B cell (primary cell): ENCODE measurements around the gene PLCB1. TPM values are rescaled to one million over a fixed set of nuclear protein-coding genes. Genes with fewer than 3 reads are reported as not detected.
A peak's percentile ranks its signal among the peaks of the same experiment; 100 is the strongest.

ENCODE experiments used
- ATAC-seq: fragments of 200-7000 bp; cut with Tn5 transposase; one replicate; pipeline ENCODE4 v1.10.0; 2021; ENCODE audit warnings: low read depth, mild to moderate bottlenecking, moderate number of reproducible peaks, moderate library complexity
- CTCF ChIA-PET: fragments of 350-600 bp; sonication (Branson Sonifier 250); formaldehyde crosslinking; loops from one replicate; lab custom pipeline; 2021; ENCODE audit warnings: antibody characterized with exemption, inconsistent platforms; lab: Charles Lee
- POLR2A ChIA-PET: fragments of 350-600 bp; sonication (Branson Sonifier 250); formaldehyde crosslinking; loops from one replicate; lab custom pipeline; 2021; ENCODE audit warnings: antibody characterized with exemption; lab: Charles Lee
- DNase-seq: peaks from one replicate; pipeline ENCODE4 v3.0.0; 2013
- H2AFZ ChIP-seq: 2 replicates; pipeline ENCODE4 v1.6.1; 2012; ENCODE audit warnings: mild to moderate bottlenecking, low read depth, low read length; ENCODE audit not compliant: insufficient read depth, poor library complexity, severe bottlenecking
- H3K27ac ChIP-seq, 2 donors: 1 replicate in 1 of 2; 2 replicates in 1 of 2; pipeline ENCODE4 v1.5.1; 2012 to 2013; ENCODE audit warnings: low read length in 2 of 2, mild to moderate bottlenecking in 2 of 2, moderate library complexity in 1 of 2
- H3K27me3 ChIP-seq, 4 experiments: fragments of 200-600 bp in 1 of 4; sonication (generic) in 1 of 4; replicated peaks in 1 of 4; 1 replicate in 2 of 4; 2 replicates in 2 of 4; pipeline versions ENCODE4 v1.6.1 to v1.7.0; 2013 to 2016; ENCODE audit warnings: low read length in 3 of 4, mild to moderate bottlenecking in 2 of 4, mixed read lengths in 1 of 4, moderate library complexity in 1 of 4; ENCODE audit not compliant: insufficient read depth in 4 of 4, control insufficient read depth in 3 of 4; ENCODE audit errors: control extremely low read depth in 1 of 4
- H3K36me3 ChIP-seq, 2 experiments: replicated peaks in 1 of 2; 1 replicate in 1 of 2; 2 replicates in 1 of 2; pipeline versions ENCODE4 v1.6.1 to v1.7.1; 2013; ENCODE audit warnings: low read length in 1 of 2; ENCODE audit not compliant: insufficient read depth in 2 of 2, control insufficient read depth in 1 of 2; ENCODE audit errors: control extremely low read depth in 1 of 2, extremely low read depth in 1 of 2
- H3K4me1 ChIP-seq, 2 donors: fragments of 200-600 bp in 1 of 2; sonication (generic) in 1 of 2; 1 replicate in 1 of 2; 2 replicates in 1 of 2; pipeline versions ENCODE4 v1.5.1 to v1.6.1; 2013 to 2017; ENCODE audit warnings: low read length in 2 of 2; ENCODE audit not compliant: control insufficient read depth in 2 of 2, insufficient read depth in 2 of 2
- H3K4me2 ChIP-seq: replicated peaks from 2 replicates; pipeline ENCODE3; 2012; ENCODE audit warnings: mild to moderate bottlenecking, low read depth, low read length; ENCODE audit not compliant: poor library complexity, severe bottlenecking
- H3K4me3 ChIP-seq, 5 experiments: fragments of 200-600 bp in 1 of 5; sonication (generic) in 1 of 5; 1 replicate in 3 of 5; 2 replicates in 2 of 5; pipeline versions ENCODE4 v1.5.1 to v1.7.0; 2011 to 2016; ENCODE audit warnings: low read length in 4 of 5, mild to moderate bottlenecking in 4 of 5, low read depth in 2 of 5, control low read depth in 1 of 5, moderate library complexity in 1 of 5; ENCODE audit not compliant: insufficient read depth in 1 of 5; ENCODE audit errors: control extremely low read depth in 1 of 5, extremely low read depth in 1 of 5
- H3K79me2 ChIP-seq: fragments of 200-600 bp; sonication (generic); one replicate; pipeline ENCODE4 v1.6.0; 2016; ENCODE audit warnings: low read length; ENCODE audit not compliant: control insufficient read depth, insufficient read depth
- H3K9ac ChIP-seq: fragments of 200-600 bp; sonication (generic); 2 replicates; pipeline ENCODE4 v1.6.1; 2017; ENCODE audit warnings: mild to moderate bottlenecking, low read length, moderate library complexity
- H3K9me3 ChIP-seq, 3 donors: one replicate each; pipeline versions ENCODE4 v1.6.1 to v1.7.1; 2013; ENCODE audit warnings: low read length in 2 of 3; ENCODE audit not compliant: control insufficient read depth in 2 of 3, insufficient read depth in 1 of 3; ENCODE audit errors: control extremely low read depth in 1 of 3
- H4K20me1 ChIP-seq: 2 replicates; pipeline ENCODE4 v1.6.0; 2012; ENCODE audit warnings: mild to moderate bottlenecking, low read length; ENCODE audit not compliant: insufficient read depth, control insufficient read depth, poor library complexity, severe bottlenecking
- H3K27ac Mint-ChIP-seq: one replicate; pipeline ENCODE4 v1.8.0; 2021; ENCODE audit warnings: mixed read lengths
- H3K27me3 Mint-ChIP-seq: one replicate; pipeline ENCODE4 v1.8.0; 2021; ENCODE audit warnings: mixed read lengths
- H3K4me1 Mint-ChIP-seq: one replicate; pipeline ENCODE4 v1.8.0; 2021; ENCODE audit warnings: mixed read lengths
- H3K4me3 Mint-ChIP-seq: one replicate; pipeline ENCODE4 v1.8.0; 2021; ENCODE audit warnings: mixed read lengths
- H3K9me3 Mint-ChIP-seq: one replicate; pipeline ENCODE4 v1.8.0; 2022; ENCODE audit warnings: mixed read lengths; ENCODE audit not compliant: insufficient read depth
- EZH2 ChIP-seq: IDR thresholded peaks from 2 replicates; pipeline ENCODE4 v1.6.1; 2012; ENCODE audit warnings: borderline replicate concordance, low read depth, mild to moderate bottlenecking, moderate library complexity, low read length; ENCODE audit not compliant: insufficient read depth, poor library complexity, severe bottlenecking
- WGBS: methylation state at CpG from one replicate; pipeline ENCODE4 v1.1.5; 2013; ENCODE audit warnings: missing lambda C conversion rate; ENCODE audit not compliant: insufficient coverage; 5-methylcytosine and 5-hydroxymethylcytosine counted together
- intact Hi-C: fragments of 100-400 bp; cut with micrococcal nuclease; formaldehyde crosslinking; loops from one replicate; pipeline ENCODE4 v1.10.0; 2022
- polyA plus RNA-seq: library from polyadenylated mRNA; depleted of rRNA; stranded (reverse); fragments of >200 nt; gene quantifications from 2 replicates; pipeline ENCODE4 v1.2.3, GENCODE V29; 2012
- total RNA-seq, 2 donors: library from RNA; stranded (reverse); fragments of 120-200 nt in 1 of 2; gene quantifications; 1 replicate in 1 of 2; 2 replicates in 1 of 2; pipeline versions ENCODE4 v1.2.3 to v1.2.4, GENCODE V29; 2013 to 2022
- TF ChIP-seq, protein P1 (sequence below): fragments of 200-600 bp; IDR thresholded peaks from one replicate; pipeline ENCODE4 v1.8.0; 2022; ENCODE audit warnings: antibody characterized with exemption, mild to moderate bottlenecking

The PLCB1 gene
- total and polyA plus RNA-seq, 2 donors (not counting 1 experiment from before 2014, with no cell fraction given), result 0.18 to 0.47 TPM

DNA sequence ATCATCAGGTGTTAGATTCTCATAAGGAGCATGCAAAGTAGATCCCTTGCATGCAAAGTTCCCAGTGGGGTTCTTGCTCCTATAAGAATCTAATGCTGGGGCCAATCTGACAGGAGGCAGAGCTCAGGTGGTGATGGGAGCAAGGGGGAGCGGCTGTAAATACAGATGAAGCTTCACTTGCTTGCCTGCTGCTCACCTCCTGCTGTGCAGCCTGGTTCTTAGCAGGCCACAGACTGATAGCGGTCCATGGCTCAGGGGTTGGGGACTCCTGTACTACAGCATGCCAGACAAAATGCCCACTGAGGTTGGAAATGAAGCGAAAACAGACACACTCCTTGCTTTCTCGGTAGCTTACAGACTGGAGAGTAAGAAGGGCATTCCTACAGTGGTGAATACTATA, 386.8 kb downstream of the PLCB1 start:
- Mint-ChIP-seq H3K4me1 (peaks cover 8% of the 10 kb centered on the region), H3K4me3 (peak overlapping the region; percentile 18), H3K27me3 (no peaks in the 10 kb centered on the region), H3K9me3 (no peaks in the 10 kb centered on the region), H3K27ac (no peak overlapping the region)
- no peaks in the 10 kb centered on the region for H3K9me3 ChIP-seq
- ChIA-PET POLR2A (no interaction called here), CTCF (no interaction called here)
- intact Hi-C loops, result no loop called here
- no peak overlapping the region for H3K9ac ChIP-seq
- 88% methylated on average over 2 of the region's 4 CpGs for WGBS
- ATAC-seq (no peak), DNase-seq (no peak)
- H3K4me1 ChIP-seq, result peaks cover 2 to 4% of the 10 kb centered on the region in 2 donors
- no peak overlapping the region for H3K27ac ChIP-seq
- peak overlapping the region; percentile 31 for H3K4me2 ChIP-seq
- TF ChIP-seq, protein P1, sequence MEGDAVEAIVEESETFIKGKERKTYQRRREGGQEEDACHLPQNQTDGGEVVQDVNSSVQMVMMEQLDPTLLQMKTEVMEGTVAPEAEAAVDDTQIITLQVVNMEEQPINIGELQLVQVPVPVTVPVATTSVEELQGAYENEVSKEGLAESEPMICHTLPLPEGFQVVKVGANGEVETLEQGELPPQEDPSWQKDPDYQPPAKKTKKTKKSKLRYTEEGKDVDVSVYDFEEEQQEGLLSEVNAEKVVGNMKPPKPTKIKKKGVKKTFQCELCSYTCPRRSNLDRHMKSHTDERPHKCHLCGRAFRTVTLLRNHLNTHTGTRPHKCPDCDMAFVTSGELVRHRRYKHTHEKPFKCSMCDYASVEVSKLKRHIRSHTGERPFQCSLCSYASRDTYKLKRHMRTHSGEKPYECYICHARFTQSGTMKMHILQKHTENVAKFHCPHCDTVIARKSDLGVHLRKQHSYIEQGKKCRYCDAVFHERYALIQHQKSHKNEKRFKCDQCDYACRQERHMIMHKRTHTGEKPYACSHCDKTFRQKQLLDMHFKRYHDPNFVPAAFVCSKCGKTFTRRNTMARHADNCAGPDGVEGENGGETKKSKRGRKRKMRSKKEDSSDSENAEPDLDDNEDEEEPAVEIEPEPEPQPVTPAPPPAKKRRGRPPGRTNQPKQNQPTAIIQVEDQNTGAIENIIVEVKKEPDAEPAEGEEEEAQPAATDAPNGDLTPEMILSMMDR, result no peak
- no peak for TF ChIP-seq EZH2
- H3K79me2 ChIP-seq, result no peaks in the 10 kb centered on the region
- no peaks in the 10 kb centered on the region for H3K36me3 ChIP-seq
- H3K27me3 ChIP-seq, result no peaks in the 10 kb centered on the region
- peak overlapping the region; percentile 71 for H2AFZ ChIP-seq
- H4K20me1 ChIP-seq, result no peaks in the 10 kb centered on the region
- no peak overlapping the region for H3K4me3 ChIP-seq

DNA sequence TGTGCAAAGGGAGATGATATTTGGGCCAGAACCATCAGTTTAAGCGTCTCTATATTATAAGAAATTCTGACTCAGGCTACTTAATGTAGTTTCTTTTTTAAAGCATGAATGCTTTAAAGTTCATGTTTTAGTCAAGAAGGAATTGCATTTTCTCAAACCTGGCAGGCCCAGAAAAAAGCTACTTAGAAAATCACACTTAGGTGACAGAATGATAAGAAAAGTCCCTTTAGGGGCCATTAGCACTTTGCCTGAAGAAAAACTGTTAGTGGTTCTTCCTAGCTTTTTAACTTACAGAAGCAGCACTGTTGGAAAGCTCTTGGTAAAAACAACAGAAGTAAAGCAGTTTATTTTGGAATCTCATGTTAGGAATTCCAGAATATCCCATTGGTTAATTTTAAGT, 387.8 kb downstream of the PLCB1 start:
- H3K79me2 ChIP-seq, result no peaks in the 10 kb centered on the region

More for the DNA sequence above, 387.8 kb downstream of the PLCB1 start:
- ATAC-seq, result no peak
- CTCF ChIA-PET, result no interaction called here
- H2AFZ ChIP-seq, result no peak overlapping the region
- no peak overlapping the region for H3K4me2 ChIP-seq
- WGBS, result no CpG with 5 or more reads among the region's 1 CpG
- no peak overlapping the region for H3K4me3 ChIP-seq
- no peaks in the 10 kb centered on the region for H3K9me3 Mint-ChIP-seq
- H3K4me1 ChIP-seq, result peaks cover 2 to 4% of the 10 kb centered on the region in 2 donors
- H3K27me3 ChIP-seq, result no peaks in the 10 kb centered on the region
- TF ChIP-seq EZH2, result no peak
- TF ChIP-seq, protein P1, result no peak
- intact Hi-C loops, result no loop called here
- DNase-seq, result no peak
- no peak overlapping the region for H3K4me3 Mint-ChIP-seq
- POLR2A ChIA-PET, result no interaction called here
- no peaks in the 10 kb centered on the region for H3K36me3 ChIP-seq
- H3K27ac ChIP-seq, result no peak overlapping the region
- H3K9ac ChIP-seq, result no peak overlapping the region
- peaks cover 8% of the 10 kb centered on the region for H3K4me1 Mint-ChIP-seq
- H3K27me3 Mint-ChIP-seq, result no peaks in the 10 kb centered on the region
- H4K20me1 ChIP-seq, result no peaks in the 10 kb centered on the region
- H3K27ac Mint-ChIP-seq, result no peak overlapping the region
- no peaks in the 10 kb centered on the region for H3K9me3 ChIP-seq
